Measurements from ENCODE around the gene PEAK1.
A peak's percentile ranks its signal among the peaks of the same experiment; 100 is the strongest.

DNA sequence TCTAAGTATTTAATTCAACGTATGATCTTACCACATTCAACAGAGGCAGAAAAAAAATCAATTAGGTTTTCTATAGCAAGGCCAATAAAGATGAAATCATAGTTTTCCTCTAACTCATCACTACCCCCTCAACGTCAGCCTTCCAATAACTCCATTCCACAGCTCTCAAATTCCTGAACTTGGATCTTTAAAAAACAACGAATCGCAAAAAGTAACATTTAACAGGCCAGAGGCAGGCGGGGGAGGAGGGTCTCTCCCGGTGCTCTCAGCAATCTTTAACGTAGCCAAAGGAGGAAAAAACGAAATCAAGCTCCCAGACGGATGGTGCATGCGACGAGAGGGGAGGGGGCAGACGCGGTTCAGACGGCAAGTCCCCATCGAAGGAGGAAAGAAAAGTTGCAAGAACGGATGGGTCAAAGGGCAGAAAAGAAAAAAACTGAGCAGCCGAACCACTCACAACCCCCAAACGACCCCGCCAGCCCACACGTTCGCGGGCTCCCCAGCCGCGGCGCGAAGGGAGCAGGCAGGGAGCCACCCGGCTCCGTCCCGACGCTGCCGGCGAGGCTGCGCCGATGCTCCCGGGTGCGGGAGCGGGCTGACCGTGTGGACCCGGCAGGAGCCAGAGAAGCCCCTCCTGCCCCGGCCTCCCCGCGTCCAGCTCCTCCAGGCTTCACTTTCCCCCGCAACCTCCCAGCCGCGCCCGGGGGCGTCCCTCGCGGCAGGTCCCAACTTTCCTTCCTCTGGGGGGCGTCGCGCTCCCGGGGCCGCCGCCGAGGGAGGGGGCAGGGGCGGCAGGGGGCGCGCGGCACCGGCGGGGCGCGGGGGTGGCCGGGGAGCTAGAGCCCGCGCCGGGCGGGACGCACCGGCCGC is 703 bp downstream of the PEAK1 start:
- TF ChIP-seq CTCF (IDR thresholded peaks at IDR 0.05) (peak in 3 of 5 experiments; percentile 21 to 51 (median 36)), POLR2A (IDR thresholded peaks at IDR 0.05) (no peak)
